Choroid plexus epithelial cell (primary cell): ENCODE results near the gene OTP.

Experiments used
- DNase-seq: peaks from one replicate; pipeline ENCODE4 v3.0.0-alpha.2; 2010; ENCODE audit warnings: low read depth
- H3K4me3 ChIP-seq: 2 replicates; pipeline ENCODE4 v1.5.1; 2011; ENCODE audit warnings: low read depth, mild to moderate bottlenecking, control low read depth, low read length, moderate library complexity
- TF ChIP-seq, protein P1 (sequence below): conservative IDR thresholded peaks from 2 replicates; pipeline ENCODE4 v1.5.1; 2011; ENCODE audit warnings: low read depth, mild to moderate bottlenecking, control low read depth, inconsistent platforms, low read length, moderate library complexity

The OTP gene

DNA sequence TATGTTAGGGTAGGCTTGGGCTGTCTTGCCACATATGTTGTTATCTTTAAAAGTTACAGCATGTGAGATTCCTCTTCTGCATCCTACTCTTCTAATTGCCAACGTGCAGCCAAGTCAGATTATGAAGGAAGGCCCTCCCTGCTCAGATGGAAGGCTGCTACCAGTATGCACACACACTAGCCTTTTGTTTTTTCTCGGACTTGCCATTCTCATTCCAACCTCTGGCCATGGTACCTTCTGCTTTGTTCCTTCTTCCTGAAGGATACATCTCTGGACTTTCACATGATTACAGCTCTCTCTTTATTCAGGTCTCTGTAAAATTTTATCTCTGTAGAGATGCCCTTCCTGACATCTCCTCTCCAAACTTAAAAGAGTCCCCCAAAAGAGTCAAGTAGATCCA, 12.8 kb upstream of the OTP start:
- TF ChIP-seq, protein P1, sequence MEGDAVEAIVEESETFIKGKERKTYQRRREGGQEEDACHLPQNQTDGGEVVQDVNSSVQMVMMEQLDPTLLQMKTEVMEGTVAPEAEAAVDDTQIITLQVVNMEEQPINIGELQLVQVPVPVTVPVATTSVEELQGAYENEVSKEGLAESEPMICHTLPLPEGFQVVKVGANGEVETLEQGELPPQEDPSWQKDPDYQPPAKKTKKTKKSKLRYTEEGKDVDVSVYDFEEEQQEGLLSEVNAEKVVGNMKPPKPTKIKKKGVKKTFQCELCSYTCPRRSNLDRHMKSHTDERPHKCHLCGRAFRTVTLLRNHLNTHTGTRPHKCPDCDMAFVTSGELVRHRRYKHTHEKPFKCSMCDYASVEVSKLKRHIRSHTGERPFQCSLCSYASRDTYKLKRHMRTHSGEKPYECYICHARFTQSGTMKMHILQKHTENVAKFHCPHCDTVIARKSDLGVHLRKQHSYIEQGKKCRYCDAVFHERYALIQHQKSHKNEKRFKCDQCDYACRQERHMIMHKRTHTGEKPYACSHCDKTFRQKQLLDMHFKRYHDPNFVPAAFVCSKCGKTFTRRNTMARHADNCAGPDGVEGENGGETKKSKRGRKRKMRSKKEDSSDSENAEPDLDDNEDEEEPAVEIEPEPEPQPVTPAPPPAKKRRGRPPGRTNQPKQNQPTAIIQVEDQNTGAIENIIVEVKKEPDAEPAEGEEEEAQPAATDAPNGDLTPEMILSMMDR, result no peak
- no peak overlapping the region for H3K4me3 ChIP-seq
- DNase-seq, result no peak

DNA sequence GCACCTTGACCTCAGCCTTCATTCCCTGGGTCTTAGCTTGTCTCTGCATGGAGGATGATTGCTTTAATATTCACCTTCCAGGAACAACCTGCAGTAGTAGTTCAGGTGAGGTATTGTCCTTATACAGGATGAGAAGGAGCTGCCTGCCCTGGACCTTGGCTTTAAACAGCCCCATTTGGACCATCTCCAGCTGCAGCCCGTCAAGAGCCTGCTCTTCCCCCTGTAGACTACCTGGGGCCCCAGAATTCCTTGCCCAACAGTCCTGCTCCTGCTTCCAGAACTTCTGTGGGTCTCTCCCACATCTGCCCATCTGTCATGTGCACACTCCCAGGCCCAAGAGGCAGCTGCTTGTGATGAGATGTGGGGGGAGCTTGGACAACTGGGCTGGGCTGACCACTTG, 12.2 kb upstream of the OTP start:
- TF ChIP-seq, protein P1, result no peak
- H3K4me3 ChIP-seq, result no peak overlapping the region
- DNase-seq, result no peak

DNA sequence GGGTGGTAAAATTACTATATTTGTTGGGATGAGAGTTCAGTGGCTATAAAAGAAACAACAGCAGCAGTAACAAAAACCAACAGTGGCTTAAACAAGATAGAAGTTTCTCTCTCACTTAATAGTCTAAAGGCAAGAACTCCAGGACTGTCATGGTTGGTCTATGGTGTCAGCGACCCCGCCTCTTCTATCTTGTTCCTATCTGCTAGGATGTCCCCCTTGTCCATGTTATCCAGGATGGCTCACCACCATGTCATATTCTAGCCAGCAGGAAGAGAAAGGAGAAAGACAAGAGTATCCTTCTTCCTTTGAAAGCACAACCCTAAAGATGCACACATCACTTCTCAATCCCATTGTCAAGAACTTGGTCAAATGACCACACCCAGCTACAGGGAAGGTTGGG, 11.3 kb upstream of the OTP start:
- no peak for DNase-seq
- no peak overlapping the region for H3K4me3 ChIP-seq
- TF ChIP-seq, protein P1, result no peak

DNA sequence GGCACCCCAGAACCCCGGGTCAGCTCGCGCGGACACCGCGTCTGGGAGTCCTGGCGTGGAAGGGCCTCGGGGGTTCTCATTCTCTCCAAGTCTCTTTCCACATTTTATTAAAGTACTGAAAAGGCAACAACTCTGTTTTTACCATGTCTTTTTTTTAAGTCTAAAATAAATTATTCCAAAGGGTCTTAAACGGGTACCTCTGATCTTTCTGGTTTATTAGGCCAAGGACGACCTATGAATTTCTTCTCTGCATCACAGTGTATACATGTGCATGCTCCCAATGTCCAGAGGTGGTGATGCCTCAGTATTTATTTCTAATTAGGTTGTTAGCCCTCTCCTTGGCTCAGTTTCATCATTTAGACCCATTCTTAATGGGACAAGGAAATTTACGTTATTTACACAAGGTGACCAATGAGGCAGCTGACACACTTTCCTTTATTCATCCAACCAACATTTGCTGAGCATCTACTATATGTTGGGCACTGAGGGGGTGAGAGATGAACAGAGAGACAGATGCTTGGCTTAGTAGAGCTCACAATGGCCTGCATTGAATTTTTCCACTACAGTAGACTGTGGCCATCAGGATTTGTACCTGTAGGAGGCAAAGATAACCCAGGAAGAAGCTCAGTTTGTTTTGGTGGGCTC, 7.6 kb upstream of the OTP start:
- TF ChIP-seq, protein P1, result no peak
- DNase-seq, result no peak
- no peak overlapping the region for H3K4me3 ChIP-seq

DNA sequence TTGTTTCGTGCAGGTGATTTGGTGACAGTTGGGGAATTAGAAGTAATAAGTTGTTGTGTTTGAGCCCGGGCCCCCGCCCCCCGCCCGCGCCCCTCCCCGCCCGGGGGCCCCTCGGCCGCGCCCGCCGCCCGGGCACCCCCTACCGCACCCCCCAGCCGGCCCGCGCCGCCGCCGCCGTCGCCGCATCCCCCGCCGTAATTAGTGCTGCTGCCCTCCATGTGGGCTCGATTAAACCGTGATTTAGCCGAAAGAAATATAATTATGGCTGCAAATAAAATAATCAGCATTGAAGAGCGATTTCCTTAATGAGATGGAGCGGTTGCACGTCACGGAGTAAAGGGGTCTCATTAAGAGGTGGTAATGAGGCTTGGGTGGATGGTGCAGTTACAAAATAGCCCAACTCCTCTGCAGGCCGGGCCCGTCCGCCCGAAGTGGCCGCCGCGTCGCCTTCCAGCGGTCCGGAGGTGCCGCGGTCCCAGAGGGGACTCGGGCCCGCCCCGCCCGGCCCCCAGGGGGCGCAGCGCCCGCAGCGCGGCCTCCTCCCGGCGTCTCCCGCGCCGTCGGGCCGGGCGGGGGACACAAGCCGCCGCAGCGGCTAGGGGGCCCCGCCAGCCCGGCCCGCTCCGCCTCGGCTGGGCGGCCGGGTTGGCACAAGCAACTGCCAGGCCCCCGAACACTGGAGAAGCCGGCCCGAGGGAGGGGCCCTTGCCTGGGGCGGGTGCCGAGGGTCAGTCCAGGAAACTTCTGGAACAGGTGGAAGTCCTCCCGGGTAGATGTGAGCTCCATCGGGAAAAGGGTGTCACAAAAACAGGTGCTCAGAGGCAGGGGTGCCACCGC, 6.9 kb upstream of the OTP start:
- no peak overlapping the region for H3K4me3 ChIP-seq
- TF ChIP-seq, protein P1, result peak; percentile 18
- no peak for DNase-seq

DNA sequence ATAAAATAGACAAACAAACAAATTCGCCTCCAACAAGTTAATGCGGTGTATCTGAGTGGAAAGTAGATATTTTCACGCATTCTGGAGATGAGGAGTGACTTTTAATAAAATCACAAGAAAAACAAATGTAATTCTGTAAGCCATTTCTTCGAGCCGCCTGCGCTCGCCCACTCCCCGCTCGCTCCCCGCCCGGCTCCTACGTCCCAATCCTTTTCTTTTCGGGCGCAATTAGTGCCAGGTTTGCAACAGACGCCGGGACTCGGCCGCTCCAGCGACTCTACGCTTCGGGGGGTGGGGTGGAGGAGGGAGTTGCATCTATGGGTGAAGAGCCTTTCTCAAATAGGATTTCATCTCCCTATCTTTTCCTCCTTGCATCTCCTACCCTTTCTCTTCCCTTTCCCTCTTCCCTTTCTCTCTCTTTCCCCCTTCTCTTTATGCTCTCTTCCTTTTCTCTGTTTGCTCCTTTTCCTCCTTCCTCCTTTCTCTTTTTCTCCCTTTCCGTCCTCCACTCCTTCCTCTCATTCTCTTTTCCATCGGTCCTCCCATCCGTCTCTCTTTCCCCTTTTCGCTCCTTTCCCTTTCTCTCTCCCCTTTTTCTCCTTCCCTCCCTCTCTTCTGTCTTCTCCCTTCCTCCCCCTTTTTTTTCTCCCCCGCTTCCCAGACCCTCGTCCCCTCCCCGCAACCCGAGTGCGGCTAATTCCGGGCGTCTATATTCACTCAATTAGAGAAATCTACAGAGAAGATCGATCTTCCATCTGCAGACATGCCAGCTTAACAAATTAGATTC, 6.1 kb upstream of the OTP start:
- TF ChIP-seq, protein P1, result no peak
- H3K4me3 ChIP-seq, result no peak overlapping the region
- no peak for DNase-seq
